ENCODE measurements around the gene LRRC8D. TPM values are rescaled to one million over a fixed set of nuclear protein-coding genes. Genes with fewer than 3 reads are reported as not detected.
"Not testable (repeated sequence)": the region's sequence is repeated elsewhere in the genome, so short reads cannot be mapped to it uniquely, and the experiment has no call there.

Gene LRRC8D
- 12.5 and 12.7 TPM in 2 replicates for polyA plus RNA-seq (2014; cell fraction: cytosol; rRNA removed)
- 9.5 TPM in 2 replicates for polyA plus RNA-seq (2014; cell fraction: nucleus; rRNA removed)

DNA sequence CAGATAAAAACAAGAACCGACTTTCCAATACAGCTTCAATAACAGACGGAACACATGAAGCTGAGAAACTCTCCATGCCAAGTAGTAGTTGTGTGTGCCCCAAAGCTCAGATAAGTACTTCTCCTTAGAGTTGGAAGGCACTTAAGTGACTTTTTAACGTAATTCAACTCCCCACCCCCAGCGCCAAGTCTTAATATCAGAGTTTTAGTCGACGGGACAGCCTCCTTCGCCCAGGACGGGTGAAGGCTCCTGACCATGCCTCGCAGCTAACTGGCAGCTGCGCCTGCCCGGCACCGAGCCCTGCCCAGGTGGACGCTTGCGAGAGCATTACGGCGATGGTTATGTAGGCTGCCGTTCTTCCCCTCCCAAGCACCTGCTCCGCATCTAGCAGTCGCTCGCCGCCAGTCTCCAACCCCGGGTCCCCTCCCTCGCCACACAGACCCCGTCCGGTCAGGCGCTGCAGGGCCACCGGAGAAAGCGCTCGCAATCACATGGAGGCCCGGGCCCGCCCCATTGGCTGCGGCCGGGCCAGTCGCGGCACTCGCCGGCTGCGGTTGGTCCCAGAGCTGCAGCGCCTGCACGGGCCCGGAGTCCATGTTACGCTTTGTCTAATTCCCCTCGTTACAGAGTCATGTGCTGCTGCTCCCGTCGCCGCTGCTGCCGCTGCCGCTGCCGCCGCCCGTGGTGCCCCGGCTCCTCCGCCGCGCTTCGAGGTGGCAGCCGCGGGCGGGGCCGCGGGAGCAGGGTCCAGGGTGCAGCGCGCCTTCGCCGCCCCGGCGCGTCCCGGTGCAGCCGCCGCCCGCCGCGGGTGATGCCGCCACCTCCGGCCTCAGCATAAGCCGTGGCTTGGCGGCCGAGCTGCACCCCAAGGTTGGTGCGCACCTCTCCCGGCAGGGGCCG, at the start of gene LRRC8D:
TSS of gene LRRC8D (plus strand) at position 611 of the 900 bp plus-strand sequence. CDS start 112,037 bp downstream, outside the sequence.
- DNase-seq (ENCODE audit: low spot score): peak; percentile 84

GRCh38 chr1:89771991-89772560, 48.8 kb upstream of the LRRC8D start:
- DNase-seq (ENCODE audit: low spot score): no peak

- not testable (repeated sequence) for DNase-seq (ENCODE audit: low spot score)
Observed at GRCh38 chr1:89776104-89776503, 44.7 kb upstream of the LRRC8D start.

DNA sequence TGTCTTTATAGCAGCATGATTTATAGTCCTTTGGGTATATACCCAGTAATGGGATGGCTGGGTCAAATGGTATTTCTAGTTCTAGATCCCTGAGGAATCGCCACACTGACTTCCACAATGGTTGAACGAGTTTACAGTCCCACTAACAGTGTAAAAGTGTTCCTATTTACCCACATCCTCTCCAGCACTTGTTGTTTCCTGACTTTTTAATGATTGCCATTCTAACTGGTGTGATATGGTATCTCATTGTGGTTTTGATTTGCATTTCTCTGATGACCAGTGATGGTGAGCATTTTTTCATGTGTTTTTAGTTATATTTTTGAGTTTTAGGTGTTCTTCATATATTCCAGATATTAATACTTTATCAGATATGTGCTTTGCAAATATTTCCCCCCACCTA, 43.6 kb upstream of the LRRC8D start:
- DNase-seq (ENCODE audit: low spot score): not testable (repeated sequence)

GRCh38 chr1:89779151-89779940, 41.5 kb upstream of the LRRC8D start:
- no peak for DNase-seq (ENCODE audit: low spot score)

GRCh38 chr1:89780721-89781120, 40.1 kb upstream of the LRRC8D start:
- peak; percentile 57 for DNase-seq (ENCODE audit: low spot score)

DNA sequence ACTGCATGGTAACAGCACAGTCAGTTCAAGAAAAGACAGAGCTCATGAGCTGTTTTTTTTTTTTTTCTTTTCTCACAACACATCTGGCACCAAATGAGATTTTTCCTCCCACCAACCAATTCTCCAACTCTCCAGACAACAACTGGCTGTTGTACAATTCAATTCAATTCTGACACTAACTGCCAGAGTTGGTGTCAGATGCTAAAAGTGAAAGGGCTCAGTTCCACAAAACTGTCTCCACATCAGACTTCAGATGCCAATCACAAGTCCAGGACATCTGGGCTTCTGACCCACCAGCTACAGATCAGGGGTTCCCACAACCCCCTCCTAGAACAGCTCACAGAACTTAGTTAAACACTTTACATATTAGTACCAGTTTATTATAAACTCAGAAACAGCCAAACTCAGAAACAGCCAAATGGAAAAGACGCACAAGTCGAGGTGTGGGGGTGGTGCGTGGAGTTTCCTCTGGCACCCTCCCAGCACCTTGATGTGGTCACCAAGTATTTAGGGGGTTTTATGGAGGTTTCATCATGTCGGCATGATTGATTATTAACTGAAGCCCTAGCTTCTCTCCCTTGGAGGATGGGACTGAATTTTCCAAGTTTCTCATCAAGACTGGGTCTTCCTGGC, 39.2 kb upstream of the LRRC8D start:
- no peak for DNase-seq (ENCODE audit: low spot score)

- no peak for DNase-seq (ENCODE audit: low spot score)
Observed at GRCh38 chr1:89786628-89787214, 34.1 kb upstream of the LRRC8D start.

DNA sequence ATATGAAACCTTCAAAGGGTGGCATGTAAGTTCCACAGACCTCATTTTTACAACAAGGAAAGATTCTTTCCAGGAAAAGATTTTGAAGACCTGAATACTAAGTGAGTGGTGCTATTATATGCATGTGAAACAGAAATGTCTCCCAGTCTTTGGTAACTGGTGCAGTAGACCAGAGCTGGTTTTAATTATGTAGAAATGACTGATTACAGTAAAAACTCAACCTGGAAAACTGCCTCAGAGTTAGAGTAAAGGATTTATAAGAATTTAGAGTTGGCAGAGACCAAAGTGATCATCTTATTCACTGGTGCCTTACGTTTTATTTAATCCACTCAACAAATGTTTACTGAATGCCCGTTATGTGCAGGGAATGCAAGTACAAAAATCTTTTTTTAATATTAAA, 30.2 kb upstream of the LRRC8D start:
- no peak for DNase-seq (ENCODE audit: low spot score)

- peak; percentile 45 for DNase-seq (ENCODE audit: low spot score)
Observed at GRCh38 chr1:89791064-89791726, 29.6 kb upstream of the LRRC8D start.

DNA sequence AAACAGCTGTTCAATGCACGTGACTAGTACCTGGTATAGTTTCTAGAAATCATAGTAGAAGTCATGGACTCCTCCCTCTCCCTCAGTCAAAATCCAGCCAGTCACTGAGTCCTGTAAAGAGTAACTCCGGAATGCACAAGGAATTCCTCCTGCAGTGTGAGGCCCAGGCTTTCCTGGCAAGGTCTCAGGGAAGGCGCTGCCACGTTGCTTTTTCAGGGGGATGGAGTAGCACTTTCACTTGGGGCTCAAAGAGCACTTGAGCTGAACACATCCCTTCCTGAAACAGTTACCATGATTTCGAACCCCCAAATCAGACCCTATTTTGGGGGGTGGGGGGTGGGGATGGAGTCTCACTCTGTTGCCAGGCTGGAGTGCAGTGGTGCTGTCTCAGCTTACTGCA, 26.4 kb upstream of the LRRC8D start:
- DNase-seq (ENCODE audit: low spot score): no peak

GRCh38 chr1:89795571-89795970, 25.3 kb upstream of the LRRC8D start:
- not testable (repeated sequence) for DNase-seq (ENCODE audit: low spot score)

- not testable (repeated sequence) for DNase-seq (ENCODE audit: low spot score)
Observed at GRCh38 chr1:89797876-89798275, 23.0 kb upstream of the LRRC8D start.

DNA sequence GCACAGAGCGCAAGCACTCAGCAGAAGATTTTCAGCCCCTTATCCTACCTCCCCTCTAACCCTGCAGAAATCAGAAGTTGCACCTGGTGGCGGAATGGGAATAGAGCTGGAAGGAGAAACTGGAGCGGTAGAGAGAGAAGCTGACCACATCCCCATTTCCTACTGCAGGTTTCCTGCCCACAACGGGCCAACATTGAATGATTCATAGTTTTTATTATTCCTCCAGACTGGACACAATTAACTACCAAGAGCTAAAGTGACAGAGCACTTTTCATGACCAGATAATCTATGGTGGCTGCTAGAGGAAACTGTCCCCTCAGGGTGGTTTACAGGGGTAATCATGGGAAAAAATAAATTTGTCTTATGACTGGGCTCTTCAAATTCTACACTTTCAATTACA, 21.3 kb upstream of the LRRC8D start:
- no peak for DNase-seq (ENCODE audit: low spot score)

DNA sequence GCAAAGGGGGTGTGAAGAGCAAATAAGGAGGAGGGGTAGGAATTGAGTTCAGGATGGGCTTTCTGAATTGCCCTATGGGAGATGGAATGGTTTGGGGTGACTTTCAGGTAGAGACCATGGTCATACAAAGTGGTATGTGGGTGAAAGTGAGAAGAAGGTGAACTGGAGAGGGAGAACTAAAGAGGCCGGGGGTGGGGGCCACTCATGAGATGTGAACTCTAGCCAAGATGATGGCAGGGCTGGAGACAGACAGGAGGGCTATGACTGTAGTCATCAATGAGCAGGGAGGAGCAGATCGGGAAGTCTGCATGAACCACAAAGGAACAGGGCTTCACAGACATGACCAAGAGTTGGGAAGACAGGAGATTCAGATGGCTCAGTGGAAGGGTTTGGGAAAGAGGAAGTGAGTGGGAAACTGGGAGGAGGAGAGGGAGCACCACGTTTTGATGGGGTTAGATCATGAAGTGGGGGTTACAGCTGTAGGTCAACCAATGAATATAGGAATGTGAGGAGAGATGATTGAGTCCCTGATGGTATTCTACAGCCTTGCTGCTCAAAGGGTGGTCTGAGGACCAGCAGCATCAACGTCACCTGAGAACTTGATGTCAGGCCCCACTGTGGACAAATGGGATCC, 20.7 kb upstream of the LRRC8D start:
- DNase-seq (ENCODE audit: low spot score): no peak

GRCh38 chr1:89800718-89801117, 20.1 kb upstream of the LRRC8D start:
- DNase-seq (ENCODE audit: low spot score): no peak

- no peak for DNase-seq (ENCODE audit: low spot score)
Observed at GRCh38 chr1:89802051-89802450, 18.8 kb upstream of the LRRC8D start.

DNA sequence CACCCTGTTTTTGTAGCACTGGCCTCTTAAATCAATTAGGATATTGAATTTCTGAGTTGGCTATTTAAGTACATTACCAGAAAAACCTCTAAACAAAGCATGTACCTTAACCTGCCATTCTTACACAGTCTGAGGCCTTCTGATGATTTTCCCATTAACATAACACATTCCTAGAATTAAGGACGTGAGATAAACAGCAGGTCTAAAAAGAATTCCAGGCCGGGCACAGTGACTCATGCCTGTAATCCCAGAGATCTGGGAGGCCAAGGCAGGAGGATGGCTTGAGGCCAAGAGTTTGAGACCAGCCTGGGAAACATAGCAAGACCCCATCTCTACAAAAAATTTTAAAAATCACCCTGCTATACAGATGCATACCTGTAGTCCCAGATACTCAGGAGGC, 18.0 kb upstream of the LRRC8D start:
- no peak for DNase-seq (ENCODE audit: low spot score)

DNA sequence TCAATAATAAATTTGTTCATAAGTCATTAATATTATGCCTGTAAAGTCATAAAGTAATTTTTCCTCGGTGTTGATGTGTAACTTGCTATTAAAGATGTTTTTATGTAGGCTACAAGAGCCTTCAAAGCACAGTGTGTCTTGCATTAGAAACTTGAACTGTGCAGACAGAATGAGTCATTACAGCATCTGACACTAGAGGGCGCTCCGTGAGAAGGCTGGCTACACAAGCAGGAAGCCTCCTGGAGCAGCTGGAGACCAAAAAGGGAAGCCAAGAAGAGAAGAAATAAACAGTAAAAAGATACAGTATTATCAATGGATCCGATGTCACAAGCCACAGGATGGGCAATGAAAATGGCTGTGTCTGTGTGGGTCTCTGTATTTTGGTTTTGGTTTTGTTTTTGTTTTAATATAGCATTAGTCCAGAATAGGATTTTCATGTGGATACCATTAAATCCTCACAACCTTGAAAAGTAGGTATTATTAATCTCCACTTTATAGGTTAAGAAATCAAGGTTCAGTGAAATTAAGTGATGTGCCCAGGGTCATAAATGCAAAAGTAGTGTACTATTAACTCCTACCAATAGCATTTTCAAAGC, 16.1 kb upstream of the LRRC8D start:
- DNase-seq (ENCODE audit: low spot score): peak; percentile 73

- DNase-seq (ENCODE audit: low spot score): no peak
Observed at GRCh38 chr1:89806616-89807015, 14.2 kb upstream of the LRRC8D start.

Data from SK-N-DZ (cell line).